Midbrain (tissue), 1 donor: ENCODE measurements around the gene TNK1.
A peak's percentile ranks its signal among the peaks of the same experiment; 100 is the strongest.

Source experiments
- DNase-seq: peaks from one replicate; lab custom pipeline; 2025; lab: John Stamatoyannopoulos, UW

TNK1 gene

GRCh38 chr17:7435676-7436555, 55.0 kb downstream of the TNK1 start:
- no peak for DNase-seq

DNA sequence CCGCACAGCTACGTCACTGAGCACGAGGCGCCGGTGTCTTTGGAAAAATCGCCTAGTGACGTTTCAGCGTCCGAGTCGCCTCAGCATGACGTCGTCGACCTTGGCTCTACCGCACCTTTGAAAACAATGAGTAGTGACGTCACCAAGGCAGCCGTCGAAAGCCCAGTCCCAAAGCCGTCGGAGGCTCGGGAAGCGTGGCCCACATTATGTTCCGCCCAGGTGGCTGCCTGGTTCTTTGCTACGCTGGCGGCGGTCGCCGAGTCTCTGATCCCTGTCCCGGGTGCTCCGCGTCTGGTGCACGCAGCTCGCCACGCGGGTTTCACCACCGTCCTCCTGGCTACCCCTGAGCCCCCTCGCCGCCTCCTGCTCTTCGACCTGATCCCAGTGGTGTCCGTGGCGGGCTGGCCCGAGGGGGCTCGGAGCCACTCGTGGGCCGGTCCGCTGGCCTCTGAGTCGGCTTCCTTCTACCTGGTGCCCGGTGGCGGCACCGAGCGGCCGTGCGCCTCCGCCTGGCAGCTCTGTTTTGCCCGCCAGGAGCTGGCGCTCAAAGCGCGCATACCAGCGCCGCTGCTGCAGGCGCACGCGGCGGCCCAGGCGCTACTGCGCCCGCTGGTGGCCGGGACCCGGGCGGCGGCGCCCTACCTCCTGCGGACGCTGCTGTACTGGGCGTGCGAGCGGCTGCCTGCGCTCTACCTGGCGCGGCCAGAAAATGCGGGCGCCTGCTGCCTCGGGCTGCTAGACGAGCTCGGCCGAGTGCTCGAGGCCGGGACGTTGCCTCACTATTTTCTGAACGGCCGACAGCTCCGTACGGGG, 55.9 kb downstream of the TNK1 start:
- peak; percentile 84 for DNase-seq

DNA sequence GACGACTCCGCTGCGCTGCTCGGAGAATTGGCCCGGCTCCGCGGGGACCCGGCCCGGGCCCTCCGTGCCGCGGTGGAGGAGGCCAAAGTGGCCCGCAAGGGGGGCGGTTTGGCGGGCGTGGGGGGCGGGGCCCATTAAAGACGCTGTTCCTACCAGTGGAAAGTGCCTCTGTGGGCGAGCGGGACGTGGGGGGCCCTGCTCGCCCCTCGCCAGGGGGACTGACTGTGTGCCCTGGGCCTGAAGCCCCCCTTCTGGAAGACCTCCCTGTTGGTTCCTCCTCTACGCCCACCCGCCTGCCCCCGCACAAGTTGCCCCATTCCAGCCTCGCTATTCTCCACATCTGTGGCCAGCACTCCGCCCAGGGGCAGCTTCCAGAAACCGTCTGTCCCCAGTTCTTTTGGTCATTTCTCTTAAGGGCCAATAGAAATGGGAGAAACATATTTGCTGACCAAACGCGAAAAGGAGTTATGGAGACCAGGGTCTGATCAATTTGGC, 56.5 kb downstream of the TNK1 start:
- DNase-seq = no peak

DNA sequence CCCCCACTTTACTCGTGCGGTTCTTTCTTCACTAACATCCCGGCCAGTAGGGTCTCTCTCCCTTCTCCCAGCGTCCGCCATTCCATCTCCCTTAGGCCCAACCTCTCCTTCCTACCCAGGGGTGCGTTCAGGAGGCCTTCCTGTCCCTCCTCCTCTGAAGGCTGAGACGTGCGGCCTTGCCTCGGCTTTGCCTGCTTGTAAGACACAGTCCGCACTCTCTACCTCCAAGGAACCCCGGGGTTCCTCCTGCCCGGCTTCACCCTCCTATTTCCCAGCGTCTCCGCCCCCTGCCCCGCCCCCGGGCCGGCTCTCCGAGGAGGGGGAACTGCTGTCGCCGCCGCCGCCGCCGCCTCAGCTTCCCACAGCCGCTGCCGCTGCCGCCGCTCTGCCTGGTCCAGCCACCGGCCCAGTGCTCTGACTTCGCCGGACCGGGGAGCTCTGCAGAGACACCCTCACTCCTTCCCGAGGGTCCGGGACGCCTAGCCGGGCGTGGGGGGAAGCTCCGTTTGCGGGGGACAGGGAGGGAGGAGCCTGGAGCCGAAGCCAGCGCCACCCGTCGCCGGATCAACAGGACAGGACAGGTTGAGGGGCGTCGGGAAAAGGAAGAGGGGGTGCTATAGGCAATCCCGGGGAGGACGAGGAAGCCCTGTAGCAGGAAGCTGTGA, 57.2 kb downstream of the TNK1 start:
- DNase-seq = peak; percentile 67

DNA sequence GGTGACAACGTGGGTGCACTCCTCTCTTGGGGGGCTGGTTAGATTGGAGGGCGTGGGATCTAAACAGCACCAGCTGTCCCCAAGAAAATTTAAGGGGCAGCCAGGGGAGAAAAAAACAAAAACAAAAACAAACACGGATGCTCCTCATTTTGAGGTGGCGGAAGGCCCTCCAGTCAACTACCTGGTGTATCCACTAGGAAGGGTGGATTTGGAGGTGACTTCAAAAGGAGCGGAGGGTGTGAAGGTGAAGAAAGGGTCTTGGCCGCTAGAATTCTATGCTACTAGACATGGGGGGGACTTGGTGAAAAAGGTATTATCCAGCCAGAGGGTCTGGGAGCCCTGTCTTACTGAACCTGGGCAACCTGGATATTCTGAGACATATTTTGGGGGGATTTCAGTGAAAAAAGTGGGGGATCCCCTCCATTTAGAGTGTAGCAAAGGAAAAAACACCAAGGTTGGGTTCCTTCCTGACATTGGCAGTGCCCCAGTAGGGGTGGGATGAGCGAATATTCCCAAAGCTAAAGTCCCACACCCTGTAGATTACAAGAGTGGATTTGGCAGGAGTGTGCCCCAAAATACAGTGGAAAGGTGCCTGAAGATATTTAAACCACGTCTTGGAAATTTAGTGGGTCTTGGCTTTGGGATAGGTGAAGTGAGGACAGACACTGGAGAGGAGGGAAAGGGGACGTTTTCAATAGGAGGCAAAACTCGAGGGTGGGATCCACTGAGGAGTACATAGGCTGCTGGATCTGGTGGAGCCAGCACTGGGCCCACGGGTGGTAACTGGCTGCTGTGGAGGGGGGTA, 58.0 kb downstream of the TNK1 start:
- no peak for DNase-seq
